Brain microvascular endothelial cell (primary cell): ENCODE data around the gene AAMP.

Experiments used
- DNase-seq: peaks from one replicate; pipeline ENCODE4 v3.0.0-alpha.2; 2020
- H3K27ac ChIP-seq: fragments of 250-450 bp; sonication (Bioruptor Pico); 2 replicates; pipeline ENCODE4 v1.5.1; 2020; ENCODE audit warnings: mild to moderate bottlenecking, moderate library complexity
- H3K27me3 ChIP-seq: fragments of 250-450 bp; sonication (Bioruptor Pico); replicated peaks from 2 replicates; pipeline ENCODE4 v1.5.1; 2020; ENCODE audit warnings: mild to moderate bottlenecking
- H3K36me3 ChIP-seq: fragments of 250-450 bp; sonication (Bioruptor Pico); replicated peaks from 2 replicates; pipeline ENCODE4 v1.5.1; 2020; ENCODE audit warnings: mild to moderate bottlenecking
- H3K4me3 ChIP-seq: 2 replicates; pipeline ENCODE4 v1.5.1; 2011; ENCODE audit warnings: low read depth, mild to moderate bottlenecking, control low read depth, low read length, moderate library complexity
- in situ Hi-C: cut with HindIII; loops from 2 replicates; pipeline ENCODE4 v1.10.0; 2017; ENCODE audit warnings: low sequenced_read_pairs, low pct_ligation_motif_present
- TF ChIP-seq, protein P1 (sequence below): IDR thresholded peaks from 2 replicates; pipeline ENCODE4 v1.5.1; 2011; ENCODE audit warnings: low read depth, mild to moderate bottlenecking, moderate library complexity, low read length, control low read depth, inconsistent platforms; ENCODE audit errors: missing control alignments

AAMP gene

DNA sequence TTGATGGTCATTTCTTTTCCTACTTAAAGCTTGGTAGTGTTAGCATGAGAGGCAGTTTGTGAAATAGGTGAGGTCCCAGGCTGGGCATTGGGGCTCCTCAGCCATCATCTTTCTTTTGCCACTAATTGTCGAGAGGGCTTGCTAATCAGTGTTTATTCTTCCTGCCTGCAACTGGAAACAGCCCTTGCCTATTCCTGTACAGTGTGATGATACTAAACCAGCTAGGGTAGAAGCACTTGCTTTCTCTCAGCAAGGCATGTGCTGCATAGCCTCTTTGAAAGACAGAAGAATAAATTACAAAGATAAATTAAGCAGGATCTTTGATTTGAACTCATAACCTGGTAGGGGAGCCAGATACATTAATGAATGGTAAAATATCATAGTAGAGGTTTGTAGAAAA is 25.7 kb downstream of the AAMP start:
- H3K27me3 ChIP-seq: no peaks in the 10 kb centered on the region
- H3K36me3 ChIP-seq: peaks cover 98% of the 10 kb centered on the region
- no peak overlapping the region for H3K27ac ChIP-seq
- no peak overlapping the region for H3K4me3 ChIP-seq
- no peak for DNase-seq
- TF ChIP-seq, protein P1, sequence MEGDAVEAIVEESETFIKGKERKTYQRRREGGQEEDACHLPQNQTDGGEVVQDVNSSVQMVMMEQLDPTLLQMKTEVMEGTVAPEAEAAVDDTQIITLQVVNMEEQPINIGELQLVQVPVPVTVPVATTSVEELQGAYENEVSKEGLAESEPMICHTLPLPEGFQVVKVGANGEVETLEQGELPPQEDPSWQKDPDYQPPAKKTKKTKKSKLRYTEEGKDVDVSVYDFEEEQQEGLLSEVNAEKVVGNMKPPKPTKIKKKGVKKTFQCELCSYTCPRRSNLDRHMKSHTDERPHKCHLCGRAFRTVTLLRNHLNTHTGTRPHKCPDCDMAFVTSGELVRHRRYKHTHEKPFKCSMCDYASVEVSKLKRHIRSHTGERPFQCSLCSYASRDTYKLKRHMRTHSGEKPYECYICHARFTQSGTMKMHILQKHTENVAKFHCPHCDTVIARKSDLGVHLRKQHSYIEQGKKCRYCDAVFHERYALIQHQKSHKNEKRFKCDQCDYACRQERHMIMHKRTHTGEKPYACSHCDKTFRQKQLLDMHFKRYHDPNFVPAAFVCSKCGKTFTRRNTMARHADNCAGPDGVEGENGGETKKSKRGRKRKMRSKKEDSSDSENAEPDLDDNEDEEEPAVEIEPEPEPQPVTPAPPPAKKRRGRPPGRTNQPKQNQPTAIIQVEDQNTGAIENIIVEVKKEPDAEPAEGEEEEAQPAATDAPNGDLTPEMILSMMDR: no peak
- in situ Hi-C loops: no loop called here

DNA sequence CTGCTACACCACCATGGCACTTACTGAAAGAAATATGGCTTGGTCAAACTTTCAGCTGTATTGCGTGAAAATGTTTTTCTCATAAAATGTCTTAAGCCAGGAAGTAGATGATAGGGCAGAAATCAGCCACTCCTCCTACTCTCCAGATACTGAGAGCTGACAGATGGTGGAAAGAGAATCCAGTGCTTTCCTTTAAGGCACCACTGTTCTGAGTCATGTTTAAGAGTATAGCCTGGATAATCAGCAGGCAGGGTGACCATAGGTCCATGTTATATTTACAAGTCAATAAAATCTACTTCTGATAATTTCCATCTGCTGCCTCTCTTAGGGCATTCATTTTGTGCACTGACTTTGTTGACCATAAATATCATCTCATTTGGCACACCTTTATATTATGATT is 31.1 kb downstream of the AAMP start:
- Histone ChIP-seq H3K27ac (no peak overlapping the region), H3K4me3 (no peak overlapping the region), H3K27me3 (no peaks in the 10 kb centered on the region), H3K36me3 (peaks cover 95% of the 10 kb centered on the region)
- in situ Hi-C loops: no loop called here
- no peak for DNase-seq
- TF ChIP-seq, protein P1: no peak

DNA sequence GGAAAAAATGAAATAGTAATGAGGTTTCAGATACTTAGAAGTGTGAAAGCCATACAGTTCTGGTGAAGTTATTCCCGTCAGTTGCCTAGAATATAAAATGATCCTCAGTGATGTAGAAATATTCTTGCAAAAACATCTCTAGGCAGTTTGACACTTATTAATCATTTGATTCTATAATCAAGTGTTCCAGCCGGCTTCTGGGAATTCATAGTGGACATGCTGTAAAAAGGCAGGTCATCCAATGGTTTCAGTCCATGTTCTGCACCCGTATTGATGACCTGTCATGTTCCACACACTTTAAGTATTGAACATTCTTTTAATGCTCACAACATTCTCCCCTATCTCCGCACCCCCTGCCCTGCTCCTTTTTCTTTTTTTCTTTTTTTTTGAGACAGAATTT is 33.1 kb downstream of the AAMP start:
- TF ChIP-seq, protein P1: no peak
- H3K27ac ChIP-seq: no peak overlapping the region
- H3K4me3 ChIP-seq: no peak overlapping the region
- DNase-seq: no peak
- no peaks in the 10 kb centered on the region for H3K27me3 ChIP-seq
- H3K36me3 ChIP-seq: peaks cover 93% of the 10 kb centered on the region
- in situ Hi-C loops: no loop called here

DNA sequence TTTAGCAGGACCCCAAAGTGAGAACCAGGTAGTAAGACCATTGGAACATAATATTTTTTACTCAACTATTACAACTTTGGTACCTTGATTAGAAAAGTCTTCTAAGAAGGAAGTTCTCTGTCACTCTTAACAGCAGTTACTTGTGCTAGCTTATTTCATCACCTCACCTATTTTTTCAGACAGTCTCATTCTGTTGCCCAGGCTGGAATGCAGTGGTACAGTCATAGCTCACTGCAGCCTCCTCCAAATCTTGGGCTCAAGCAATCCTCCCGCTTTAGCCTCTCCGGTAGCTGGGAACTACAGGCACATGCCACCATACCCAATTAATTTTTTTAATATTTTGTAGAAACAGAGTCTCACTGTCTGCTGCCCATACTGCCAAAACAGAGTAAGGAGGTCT is 34.9 kb downstream of the AAMP start:
- TF ChIP-seq, protein P1: no peak
- H3K36me3 ChIP-seq: peaks cover 91% of the 10 kb centered on the region

DNA sequence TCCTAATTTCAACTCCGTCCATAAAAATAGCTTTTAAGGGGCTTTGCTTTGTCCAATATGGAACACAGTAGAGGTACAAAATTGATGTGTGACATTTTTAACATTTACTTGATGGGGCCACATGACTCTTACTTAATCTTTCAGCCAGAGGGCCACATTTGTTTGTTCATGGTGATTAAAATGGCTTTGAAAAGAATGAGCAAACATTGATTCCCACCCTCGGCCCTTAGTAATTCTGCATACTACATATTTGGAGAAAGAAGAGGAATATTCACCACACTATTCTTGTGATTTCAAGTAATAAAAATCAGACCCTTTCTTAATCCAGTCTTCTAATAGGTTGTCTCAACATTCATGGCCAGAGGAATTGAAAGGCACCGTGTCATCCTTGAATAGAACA is 35.4 kb downstream of the AAMP start:
- in situ Hi-C loops: no loop called here
- DNase-seq: no peak
- Histone ChIP-seq H3K27ac (no peak overlapping the region), H3K36me3 (peaks cover 88% of the 10 kb centered on the region), H3K4me3 (no peak overlapping the region), H3K27me3 (no peaks in the 10 kb centered on the region)
- TF ChIP-seq, protein P1: no peak

More for the DNA sequence above, 34.9 kb downstream of the AAMP start:
- H3K27me3 ChIP-seq: no peaks in the 10 kb centered on the region
- DNase-seq: no peak
- no peak overlapping the region for H3K4me3 ChIP-seq
- in situ Hi-C loops: no loop called here
- H3K27ac ChIP-seq: no peak overlapping the region

DNA sequence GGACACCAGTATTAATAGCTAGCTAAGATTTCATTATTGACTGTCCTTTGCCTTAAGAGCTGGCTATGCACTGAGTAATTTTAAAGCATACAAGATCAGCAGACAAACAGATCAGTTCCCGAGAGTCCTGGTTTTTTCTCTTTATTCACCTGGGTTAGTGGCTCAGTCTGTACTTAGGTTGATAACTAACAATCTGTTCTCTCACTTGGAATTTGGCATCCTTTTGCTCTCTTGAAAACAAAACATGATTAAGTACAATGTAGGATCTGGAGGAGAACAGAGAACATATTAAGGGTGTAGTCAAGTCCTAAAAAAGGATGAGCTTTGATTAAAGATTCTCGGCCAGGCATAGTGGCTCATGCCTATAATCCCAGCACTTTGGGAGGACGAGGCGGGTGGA is 36.4 kb downstream of the AAMP start:
- TF ChIP-seq, protein P1: no peak
- Histone ChIP-seq H3K27ac (no peak overlapping the region), H3K4me3 (no peak overlapping the region), H3K27me3 (no peaks in the 10 kb centered on the region), H3K36me3 (peaks cover 81% of the 10 kb centered on the region)
- in situ Hi-C loops: no loop called here
- no peak for DNase-seq
